Measurements from ENCODE around the gene NOTUM. TPM values are rescaled to one million over a fixed set of nuclear protein-coding genes. Genes with fewer than 3 reads are reported as not detected.

The NOTUM gene
- total RNA-seq, 1 experiment from 2014 or later = not detected

DNA sequence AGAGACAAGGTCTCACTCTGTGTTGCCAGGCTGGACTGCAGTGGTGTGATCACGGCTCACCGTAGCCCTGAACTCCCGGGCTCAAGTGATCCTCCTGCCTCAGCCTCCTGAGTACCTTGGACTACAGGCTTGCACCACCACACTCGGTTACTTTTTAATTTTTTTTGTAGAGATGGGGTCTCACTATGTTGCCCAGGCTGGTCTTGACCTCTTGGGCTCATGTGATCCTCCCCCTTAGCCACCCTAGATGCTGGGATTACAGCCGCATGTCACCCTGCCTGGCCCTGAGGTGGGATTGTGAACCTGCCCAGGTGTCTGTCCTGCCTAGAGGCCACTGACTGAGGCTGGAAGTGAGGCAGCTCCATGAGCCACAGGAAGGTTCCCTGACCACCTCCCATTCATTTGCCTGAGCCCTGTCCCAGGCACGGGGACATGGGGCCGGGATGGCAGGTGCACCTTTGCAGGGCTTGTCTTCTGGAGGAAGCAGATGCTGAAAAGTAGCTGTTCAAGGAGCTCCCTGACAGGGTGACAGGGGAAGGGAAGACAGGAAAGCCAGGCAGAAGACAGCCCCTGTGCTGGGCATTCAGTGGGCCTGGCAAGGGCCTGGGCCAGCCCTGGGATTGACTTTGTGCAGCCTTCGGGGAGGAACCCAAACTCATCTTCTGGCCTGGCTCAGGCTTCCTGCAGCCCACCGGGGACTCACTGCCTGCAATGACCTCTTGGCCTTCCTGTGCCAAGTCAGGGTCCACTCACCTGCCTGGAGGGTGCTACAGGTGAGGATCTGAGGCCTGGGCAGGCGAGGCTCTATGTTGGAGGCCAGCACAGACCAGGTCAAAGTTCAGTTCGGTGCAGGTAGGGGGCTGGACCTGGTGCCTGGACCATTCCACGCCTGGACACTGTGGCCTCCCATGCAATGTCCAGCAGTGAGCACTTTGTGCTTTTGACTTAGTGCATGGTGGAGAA lies 8.1 kb upstream of the NOTUM start:
- Histone ChIP-seq H3K4me1 (replicated peaks; ENCODE audit: insufficient read depth) (no peaks in the 10 kb centered on the region), H3K36me3 (ENCODE audit: low read depth) (no peaks in the 10 kb centered on the region), H3K27me3 (ENCODE audit: insufficient read depth, low read depth) (no peaks in the 10 kb centered on the region), H4K20me1 (ENCODE audit: insufficient read depth) (no peaks in the 10 kb centered on the region), H3K9me3 (ENCODE audit: insufficient read depth, low read depth) (no peaks in the 10 kb centered on the region), H3K27ac (no peak overlapping the region), H3K4me3 (no peak overlapping the region), H2AFZ (no peak overlapping the region), H3F3A (ENCODE audit: insufficient read depth, low read depth) (peaks cover 15% of the 10 kb centered on the region), H3K9me2 (ENCODE audit: insufficient read depth) (no peaks in the 10 kb centered on the region), H3K79me2 (ENCODE audit: low read depth) (no peaks in the 10 kb centered on the region), H3K4me2 (no peak overlapping the region)
- ChIA-PET CTCF (interaction anchor here (1.0 kb wide), 1 partner anchor 10 kb away, joined by 5 read pairs; no protein-coding TSS in a partner anchor), POLR2A (ENCODE audit: unreplicated experiment) (no interaction called here)
- no peak for DNase-seq
- intact Hi-C loops (cut with micrococcal nuclease; ENCODE audit: unreplicated experiment) = loop anchor here (5.0 kb wide), 1 partner anchor 33 kb away; no protein-coding TSS in a partner anchor
- no TSS peak for BruUV-seq (replicated peaks)
- TF ChIP-seq, protein P1, sequence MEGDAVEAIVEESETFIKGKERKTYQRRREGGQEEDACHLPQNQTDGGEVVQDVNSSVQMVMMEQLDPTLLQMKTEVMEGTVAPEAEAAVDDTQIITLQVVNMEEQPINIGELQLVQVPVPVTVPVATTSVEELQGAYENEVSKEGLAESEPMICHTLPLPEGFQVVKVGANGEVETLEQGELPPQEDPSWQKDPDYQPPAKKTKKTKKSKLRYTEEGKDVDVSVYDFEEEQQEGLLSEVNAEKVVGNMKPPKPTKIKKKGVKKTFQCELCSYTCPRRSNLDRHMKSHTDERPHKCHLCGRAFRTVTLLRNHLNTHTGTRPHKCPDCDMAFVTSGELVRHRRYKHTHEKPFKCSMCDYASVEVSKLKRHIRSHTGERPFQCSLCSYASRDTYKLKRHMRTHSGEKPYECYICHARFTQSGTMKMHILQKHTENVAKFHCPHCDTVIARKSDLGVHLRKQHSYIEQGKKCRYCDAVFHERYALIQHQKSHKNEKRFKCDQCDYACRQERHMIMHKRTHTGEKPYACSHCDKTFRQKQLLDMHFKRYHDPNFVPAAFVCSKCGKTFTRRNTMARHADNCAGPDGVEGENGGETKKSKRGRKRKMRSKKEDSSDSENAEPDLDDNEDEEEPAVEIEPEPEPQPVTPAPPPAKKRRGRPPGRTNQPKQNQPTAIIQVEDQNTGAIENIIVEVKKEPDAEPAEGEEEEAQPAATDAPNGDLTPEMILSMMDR (conservative IDR thresholded peaks at IDR 0.05) = no peak
- TF ChIP-seq EZH2 (IDR thresholded peaks at IDR 0.05; ENCODE audit: low read depth) = no peak

DNA sequence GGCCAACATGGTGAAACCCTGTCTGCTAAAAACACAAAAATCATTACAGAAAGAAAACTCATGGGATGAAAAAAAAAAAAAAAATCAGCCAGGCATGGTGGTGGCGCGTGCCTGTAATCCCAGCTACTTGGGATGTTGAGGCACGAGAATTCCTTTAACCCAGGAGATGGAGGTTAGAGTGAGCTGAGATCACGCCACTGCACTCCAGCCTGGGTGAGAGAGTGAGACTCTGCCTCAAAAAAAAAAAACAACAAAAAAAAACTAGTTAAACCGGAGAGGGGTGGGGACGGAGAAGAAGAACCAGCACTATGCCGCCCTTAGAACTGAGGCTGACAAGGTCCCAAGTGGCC lies 7.4 kb upstream of the NOTUM start:
- no peaks in the 10 kb centered on the region for H3K9me2 ChIP-seq (ENCODE audit: insufficient read depth)
- no peaks in the 10 kb centered on the region for H3K79me2 ChIP-seq (ENCODE audit: low read depth)
- no peaks in the 10 kb centered on the region for H3K27me3 ChIP-seq (ENCODE audit: insufficient read depth, low read depth)
- no peak overlapping the region for H3K4me3 ChIP-seq
- no peak overlapping the region for H3K27ac ChIP-seq
- no peaks in the 10 kb centered on the region for H3K36me3 ChIP-seq (ENCODE audit: low read depth)
- H3K4me2 ChIP-seq = no peak overlapping the region
- intact Hi-C loops (cut with micrococcal nuclease; ENCODE audit: unreplicated experiment) = loop anchor here (5.0 kb wide), 1 partner anchor 34 kb away; no protein-coding TSS in a partner anchor
- ChIA-PET POLR2A (ENCODE audit: unreplicated experiment) (interaction anchor here (0.7 kb wide), 1 partner anchor 48 kb away, joined by 6 read pairs; no protein-coding TSS in a partner anchor), CTCF (no interaction called here)
- no peaks in the 10 kb centered on the region for H3K4me1 ChIP-seq (replicated peaks; ENCODE audit: insufficient read depth)
- no TSS peak for BruUV-seq (replicated peaks)
- TF ChIP-seq, protein P1 (conservative IDR thresholded peaks at IDR 0.05) = no peak
- no peak for DNase-seq
- H4K20me1 ChIP-seq (ENCODE audit: insufficient read depth) = no peaks in the 10 kb centered on the region
- no peak overlapping the region for H2AFZ ChIP-seq
- H3F3A ChIP-seq (ENCODE audit: insufficient read depth, low read depth) = peaks cover 16% of the 10 kb centered on the region
- H3K9me3 ChIP-seq (ENCODE audit: insufficient read depth, low read depth) = no peaks in the 10 kb centered on the region

DNA sequence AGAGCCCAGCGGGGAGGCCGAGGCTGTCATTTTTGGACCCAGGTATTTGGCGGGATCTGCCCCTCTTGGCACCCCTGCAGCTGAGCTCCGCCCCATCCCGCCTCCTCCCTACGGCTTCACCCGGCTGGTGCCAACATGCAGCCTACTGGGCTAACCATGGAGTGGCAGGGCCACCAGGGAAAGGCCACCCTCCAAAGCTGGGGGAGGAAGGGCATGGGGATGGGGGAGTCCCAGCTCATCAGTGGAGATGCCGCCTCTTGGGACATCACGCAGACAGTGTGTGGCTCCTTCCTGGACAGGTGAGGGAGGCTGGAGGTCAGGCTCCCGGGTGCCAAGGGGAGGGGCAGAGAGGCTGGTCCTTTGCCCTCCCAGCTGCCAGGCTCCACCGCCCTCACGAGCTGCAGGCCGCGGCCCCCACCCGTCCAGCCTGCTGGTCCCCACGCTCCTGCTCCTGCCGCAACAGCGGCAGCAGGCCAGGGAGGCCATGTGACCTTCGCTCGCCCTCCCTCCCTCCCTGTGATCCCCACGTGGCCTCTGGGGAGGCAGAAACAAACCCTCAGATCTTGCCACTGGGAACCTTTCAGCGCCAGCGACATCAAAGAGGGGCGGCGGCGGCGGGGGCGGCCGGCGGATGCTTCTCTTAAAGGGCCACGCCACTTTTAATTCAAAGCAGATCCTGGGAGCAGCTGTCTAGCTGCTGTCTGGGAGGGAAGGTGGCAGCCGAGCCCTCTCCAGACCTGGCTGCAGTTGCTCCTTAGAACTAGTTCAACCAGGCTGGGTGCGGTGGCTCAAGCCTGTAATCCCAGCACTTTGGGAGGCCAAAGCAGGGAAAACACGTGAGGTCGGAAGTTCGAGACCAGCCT lies 6.8 kb upstream of the NOTUM start:
- Histone ChIP-seq H3K9me3 (ENCODE audit: insufficient read depth, low read depth) (no peaks in the 10 kb centered on the region), H3K9me2 (ENCODE audit: insufficient read depth) (no peaks in the 10 kb centered on the region), H3K36me3 (ENCODE audit: low read depth) (no peaks in the 10 kb centered on the region), H3K4me3 (no peak overlapping the region), H3F3A (ENCODE audit: insufficient read depth, low read depth) (peaks cover 16% of the 10 kb centered on the region), H3K4me1 (replicated peaks; ENCODE audit: insufficient read depth) (no peaks in the 10 kb centered on the region), H2AFZ (no peak overlapping the region), H3K4me2 (no peak overlapping the region), H3K27ac (no peak overlapping the region), H3K27me3 (ENCODE audit: insufficient read depth, low read depth) (no peaks in the 10 kb centered on the region), H3K79me2 (ENCODE audit: low read depth) (no peaks in the 10 kb centered on the region), H4K20me1 (ENCODE audit: insufficient read depth) (no peaks in the 10 kb centered on the region)
- CTCF ChIA-PET = no interaction called here
- DNase-seq = peak in 1 of 2 experiments; percentile 69
- BruUV-seq (replicated peaks) = no TSS peak
- POLR2A ChIA-PET (ENCODE audit: unreplicated experiment) = interaction anchor here (0.7 kb wide), 1 partner anchor 47 kb away, joined by 6 read pairs; no protein-coding TSS in a partner anchor
- intact Hi-C loops (cut with micrococcal nuclease; ENCODE audit: unreplicated experiment) = loop anchor here (5.0 kb wide), 1 partner anchor 35 kb away; no protein-coding TSS in a partner anchor
- no peak for TF ChIP-seq EZH2 (IDR thresholded peaks at IDR 0.05; ENCODE audit: low read depth)
- TF ChIP-seq, protein P1 (conservative IDR thresholded peaks at IDR 0.05) = no peak

All from PC-9 (cell line).